B cell (primary cell): ENCODE data around the gene TULP1. TPM values are rescaled to one million over a fixed set of nuclear protein-coding genes. Genes with fewer than 3 reads are reported as not detected.

Experiments used
- ATAC-seq: fragments of 200-7000 bp; cut with Tn5 transposase; one replicate; pipeline ENCODE4 v1.10.0; 2021; ENCODE audit warnings: low read depth, mild to moderate bottlenecking, moderate number of reproducible peaks, moderate library complexity
- CTCF ChIA-PET: fragments of 350-600 bp; sonication (Branson Sonifier 250); formaldehyde crosslinking; loops from one replicate; lab custom pipeline; 2021; ENCODE audit warnings: antibody characterized with exemption, inconsistent platforms; lab: Charles Lee
- POLR2A ChIA-PET: fragments of 350-600 bp; sonication (Branson Sonifier 250); formaldehyde crosslinking; loops from one replicate; lab custom pipeline; 2021; ENCODE audit warnings: antibody characterized with exemption; lab: Charles Lee
- DNase-seq: peaks from one replicate; pipeline ENCODE4 v3.0.0; 2013
- H2AFZ ChIP-seq: 2 replicates; pipeline ENCODE4 v1.6.1; 2012; ENCODE audit warnings: mild to moderate bottlenecking, low read depth, low read length; ENCODE audit not compliant: insufficient read depth, poor library complexity, severe bottlenecking
- H3K27ac ChIP-seq, 2 donors: 1 replicate in 1 of 2; 2 replicates in 1 of 2; pipeline ENCODE4 v1.5.1; 2012 to 2013; ENCODE audit warnings: low read length in 2 of 2, mild to moderate bottlenecking in 2 of 2, moderate library complexity in 1 of 2
- H3K27me3 ChIP-seq, 4 experiments: fragments of 200-600 bp in 1 of 4; sonication (generic) in 1 of 4; replicated peaks in 1 of 4; 1 replicate in 2 of 4; 2 replicates in 2 of 4; pipeline versions ENCODE4 v1.6.1 to v1.7.0; 2013 to 2016; ENCODE audit warnings: low read length in 3 of 4, mild to moderate bottlenecking in 2 of 4, mixed read lengths in 1 of 4, moderate library complexity in 1 of 4; ENCODE audit not compliant: insufficient read depth in 4 of 4, control insufficient read depth in 3 of 4; ENCODE audit errors: control extremely low read depth in 1 of 4
- H3K36me3 ChIP-seq, 2 experiments: replicated peaks in 1 of 2; 1 replicate in 1 of 2; 2 replicates in 1 of 2; pipeline versions ENCODE4 v1.6.1 to v1.7.1; 2013; ENCODE audit warnings: low read length in 1 of 2; ENCODE audit not compliant: insufficient read depth in 2 of 2, control insufficient read depth in 1 of 2; ENCODE audit errors: control extremely low read depth in 1 of 2, extremely low read depth in 1 of 2
- H3K4me1 ChIP-seq, 2 donors: fragments of 200-600 bp in 1 of 2; sonication (generic) in 1 of 2; 1 replicate in 1 of 2; 2 replicates in 1 of 2; pipeline versions ENCODE4 v1.5.1 to v1.6.1; 2013 to 2017; ENCODE audit warnings: low read length in 2 of 2; ENCODE audit not compliant: control insufficient read depth in 2 of 2, insufficient read depth in 2 of 2
- H3K4me2 ChIP-seq: replicated peaks from 2 replicates; pipeline ENCODE3; 2012; ENCODE audit warnings: mild to moderate bottlenecking, low read depth, low read length; ENCODE audit not compliant: poor library complexity, severe bottlenecking
- H3K4me3 ChIP-seq, 5 experiments: fragments of 200-600 bp in 1 of 5; sonication (generic) in 1 of 5; 1 replicate in 3 of 5; 2 replicates in 2 of 5; pipeline versions ENCODE4 v1.5.1 to v1.7.0; 2011 to 2016; ENCODE audit warnings: low read length in 4 of 5, mild to moderate bottlenecking in 4 of 5, low read depth in 2 of 5, control low read depth in 1 of 5, moderate library complexity in 1 of 5; ENCODE audit not compliant: insufficient read depth in 1 of 5; ENCODE audit errors: control extremely low read depth in 1 of 5, extremely low read depth in 1 of 5
- H3K79me2 ChIP-seq: fragments of 200-600 bp; sonication (generic); one replicate; pipeline ENCODE4 v1.6.0; 2016; ENCODE audit warnings: low read length; ENCODE audit not compliant: control insufficient read depth, insufficient read depth
- H3K9ac ChIP-seq: fragments of 200-600 bp; sonication (generic); 2 replicates; pipeline ENCODE4 v1.6.1; 2017; ENCODE audit warnings: mild to moderate bottlenecking, low read length, moderate library complexity
- H3K9me3 ChIP-seq, 3 donors: one replicate each; pipeline versions ENCODE4 v1.6.1 to v1.7.1; 2013; ENCODE audit warnings: low read length in 2 of 3; ENCODE audit not compliant: control insufficient read depth in 2 of 3, insufficient read depth in 1 of 3; ENCODE audit errors: control extremely low read depth in 1 of 3
- H4K20me1 ChIP-seq: 2 replicates; pipeline ENCODE4 v1.6.0; 2012; ENCODE audit warnings: mild to moderate bottlenecking, low read length; ENCODE audit not compliant: insufficient read depth, control insufficient read depth, poor library complexity, severe bottlenecking
- H3K27ac Mint-ChIP-seq: one replicate; pipeline ENCODE4 v1.8.0; 2021; ENCODE audit warnings: mixed read lengths
- H3K27me3 Mint-ChIP-seq: one replicate; pipeline ENCODE4 v1.8.0; 2021; ENCODE audit warnings: mixed read lengths
- H3K4me1 Mint-ChIP-seq: one replicate; pipeline ENCODE4 v1.8.0; 2021; ENCODE audit warnings: mixed read lengths
- H3K4me3 Mint-ChIP-seq: one replicate; pipeline ENCODE4 v1.8.0; 2021; ENCODE audit warnings: mixed read lengths
- H3K9me3 Mint-ChIP-seq: one replicate; pipeline ENCODE4 v1.8.0; 2022; ENCODE audit warnings: mixed read lengths; ENCODE audit not compliant: insufficient read depth
- CTCF ChIP-seq: fragments of 200-600 bp; IDR thresholded peaks from one replicate; pipeline ENCODE4 v1.8.0; 2022; ENCODE audit warnings: antibody characterized with exemption, mild to moderate bottlenecking
- EZH2 ChIP-seq: IDR thresholded peaks from 2 replicates; pipeline ENCODE4 v1.6.1; 2012; ENCODE audit warnings: borderline replicate concordance, low read depth, mild to moderate bottlenecking, moderate library complexity, low read length; ENCODE audit not compliant: insufficient read depth, poor library complexity, severe bottlenecking
- WGBS: methylation state at CpG from one replicate; pipeline ENCODE4 v1.1.5; 2013; ENCODE audit warnings: missing lambda C conversion rate; ENCODE audit not compliant: insufficient coverage; 5-methylcytosine and 5-hydroxymethylcytosine counted together
- intact Hi-C: fragments of 100-400 bp; cut with micrococcal nuclease; formaldehyde crosslinking; loops from one replicate; pipeline ENCODE4 v1.10.0; 2022
- polyA plus RNA-seq: library from polyadenylated mRNA; depleted of rRNA; stranded (reverse); fragments of >200 nt; gene quantifications from 2 replicates; pipeline ENCODE4 v1.2.3, GENCODE V29; 2012
- total RNA-seq, 2 donors: library from RNA; stranded (reverse); fragments of 120-200 nt in 1 of 2; gene quantifications; 1 replicate in 1 of 2; 2 replicates in 1 of 2; pipeline versions ENCODE4 v1.2.3 to v1.2.4, GENCODE V29; 2013 to 2022

The TULP1 gene
- total and polyA plus RNA-seq, 2 donors (not counting 1 experiment from before 2014, with no cell fraction given), result not detected

GRCh38 chr6:35496841-35497570 lies 15.7 kb downstream of the TULP1 start, which contains the start of gene TEAD3:
Gene TEAD3 (minus strand): TSS chr6:35497079.
- peaks cover 0 to 7% (median 0%) of the 10 kb centered on the region in 3 donors for H3K9me3 ChIP-seq
- peak within 1 kb of the TSS; percentile 39 to 78 (median 63) for H3K4me3 ChIP-seq
- H3K27ac ChIP-seq, result no peak within 1 kb of the TSS
- H3K9ac ChIP-seq, result peak within 1 kb of the TSS; percentile 75
- Mint-ChIP-seq H3K27me3 (peaks cover 36% of the 10 kb centered on the region), H3K9me3 (no peaks in the 10 kb centered on the region), H3K4me3 (peak within 1 kb of the TSS; percentile 83), H3K27ac (peak within 1 kb of the TSS; percentile 46), H3K4me1 (peaks cover 21% of the 10 kb centered on the region)
- under 1% methylated on average over 74 of the region's 98 CpGs for WGBS
- peak within 1 kb of the TSS; percentile 94 for H2AFZ ChIP-seq
- no peaks in the 10 kb centered on the region for H3K36me3 ChIP-seq
- H4K20me1 ChIP-seq, result no peaks in the 10 kb centered on the region
- H3K4me1 ChIP-seq, result peaks cover 14 to 22% of the 10 kb centered on the region in 2 donors
- H3K79me2 ChIP-seq, result no peaks in the 10 kb centered on the region
- ChIA-PET POLR2A (interaction anchor here (1.0 kb wide), 2 partner anchors 27 to 29 kb away, joined by 3 read pairs; partner anchors contain the start of gene RPL10A), CTCF (interaction anchor here (0.6 to 2.4 kb wide), 3 partner anchors 9 to 201 kb away, joined by 3 to 8 read pairs (median 3); no protein-coding TSS in a partner anchor)
- DNase-seq (peak; percentile 79), ATAC-seq (peak; percentile 73)
- intact Hi-C loops, result loop anchor here (1.0 kb wide), 2 partner anchors 29 to 45 kb away; partner anchors contain the start of genes FANCE and RPL10A
- no peak for TF ChIP-seq CTCF
- TF ChIP-seq EZH2, result no peak
- H3K27me3 ChIP-seq, result peaks cover 0 to 40% (median 17%) of the 10 kb centered on the region in 4 experiments
- H3K4me2 ChIP-seq, result peak within 1 kb of the TSS; percentile 99
